CD4-positive, alpha-beta T cell treated with Interleukin-1 beta for 1 hour (primary cell): ENCODE results near the gene RETREG3.

ENCODE experiments used
- DNase-seq, 2 donors: peaks; one replicate each; pipeline ENCODE4 v3.0.0-alpha.2; 2020 to 2022

RETREG3 gene

GRCh38 chr17:42612013-42612412 is 2.8 kb upstream of the RETREG3 start:
- no peak for DNase-seq

DNA sequence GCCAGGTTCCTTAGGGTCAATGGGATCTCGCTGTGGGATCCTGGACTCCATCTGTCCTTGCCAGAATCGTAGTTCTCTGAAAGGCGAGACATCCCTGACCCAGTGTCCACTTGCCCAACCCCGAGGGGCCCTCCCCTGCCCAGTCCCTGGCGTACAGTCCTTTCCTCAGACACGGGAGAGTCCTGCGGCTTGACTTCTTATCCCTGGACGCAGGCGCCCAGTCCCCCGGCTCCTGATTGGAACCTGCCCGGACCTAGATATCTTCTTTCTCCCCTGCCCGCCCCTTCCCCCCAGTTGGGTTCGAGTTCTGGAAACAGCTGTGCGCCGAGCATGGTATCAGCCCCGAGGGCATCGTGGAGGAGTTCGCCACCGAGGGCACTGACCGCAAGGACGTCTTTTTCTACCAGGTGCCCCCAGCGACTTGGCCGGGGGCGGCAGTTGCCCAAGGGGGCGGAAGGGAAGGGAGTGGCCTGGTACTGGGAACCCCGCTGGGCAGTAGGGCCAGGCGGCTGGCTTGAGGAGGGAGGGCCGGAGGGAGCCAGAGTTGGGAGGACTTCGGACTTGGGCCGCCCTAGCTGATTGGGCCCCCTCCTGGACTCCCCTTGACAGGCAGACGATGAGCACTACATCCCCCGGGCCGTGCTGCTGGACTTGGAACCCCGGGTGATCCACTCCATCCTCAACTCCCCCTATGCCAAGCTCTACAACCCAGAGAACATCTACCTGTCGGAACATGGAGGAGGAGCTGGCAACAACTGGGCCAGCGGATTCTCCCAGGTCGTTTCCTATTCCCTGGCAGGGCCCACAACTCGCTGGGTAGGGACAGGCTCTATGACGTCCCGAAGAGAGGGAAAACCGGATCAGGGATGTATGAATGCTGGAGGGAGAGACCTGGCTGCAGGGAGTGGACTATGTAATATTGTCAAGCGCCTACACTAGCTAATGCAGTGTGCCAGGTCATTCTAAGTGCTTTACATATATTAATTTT is 934 bp upstream of the RETREG3 start:
- DNase-seq: peak; percentile 1 to 8

- peak; percentile 5 to 24 for DNase-seq
Measured at GRCh38 chr17:42608305-42609181, 631 bp downstream of the RETREG3 start.

GRCh38 chr17:42607769-42608168 is 1.4 kb downstream of the RETREG3 start:
- DNase-seq: no peak

- no peak for DNase-seq
Measured at GRCh38 chr17:42603318-42603717, 5.9 kb downstream of the RETREG3 start.

GRCh38 chr17:42598905-42599304 is 10.3 kb downstream of the RETREG3 start:
- DNase-seq: no peak

DNA sequence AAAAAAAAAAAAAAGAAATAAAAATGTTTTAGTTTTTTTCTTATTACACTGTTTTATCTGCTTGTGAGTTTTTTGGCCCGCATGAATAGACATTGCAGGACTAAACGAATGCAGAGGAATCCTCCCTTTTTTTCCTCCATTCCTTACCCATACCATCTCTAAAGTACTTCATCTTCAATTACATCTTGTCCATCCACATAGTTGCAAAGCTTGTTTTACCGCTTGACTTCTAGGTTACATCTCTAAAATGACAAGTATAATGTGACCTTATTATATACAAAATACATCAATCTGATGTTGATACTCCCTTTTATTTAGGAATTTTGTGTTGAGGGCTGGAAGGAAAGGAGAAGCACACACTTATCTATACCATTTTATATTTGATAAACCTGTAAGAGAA is 12.8 kb downstream of the RETREG3 start:
- DNase-seq: no peak

DNA sequence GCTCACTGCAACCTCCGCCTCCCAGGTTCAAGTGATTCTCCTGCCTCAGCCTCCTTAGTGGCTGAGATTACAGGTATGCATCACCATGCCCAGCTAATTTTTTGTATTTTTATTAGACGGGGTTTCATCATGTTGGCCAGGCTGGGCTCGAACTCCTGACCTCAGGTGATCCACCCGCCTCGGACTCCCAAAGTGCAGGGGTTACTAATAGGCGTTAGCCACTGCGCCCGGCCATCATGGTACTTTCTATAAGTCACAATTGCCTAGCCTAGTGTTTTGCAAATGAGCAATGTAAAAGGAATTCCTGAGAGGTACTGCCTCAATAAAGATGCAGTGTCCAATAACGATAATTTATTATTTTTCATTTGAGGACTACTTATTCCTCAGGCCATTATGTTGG is 17.8 kb downstream of the RETREG3 start:
- DNase-seq: no peak

- DNase-seq: no peak
Measured at GRCh38 chr17:42590886-42591285, 18.3 kb downstream of the RETREG3 start.

- DNase-seq: no peak
Measured at GRCh38 chr17:42586514-42587230, 22.5 kb downstream of the RETREG3 start.

- DNase-seq: no peak
Measured at GRCh38 chr17:42585353-42585752, 23.8 kb downstream of the RETREG3 start.

DNA sequence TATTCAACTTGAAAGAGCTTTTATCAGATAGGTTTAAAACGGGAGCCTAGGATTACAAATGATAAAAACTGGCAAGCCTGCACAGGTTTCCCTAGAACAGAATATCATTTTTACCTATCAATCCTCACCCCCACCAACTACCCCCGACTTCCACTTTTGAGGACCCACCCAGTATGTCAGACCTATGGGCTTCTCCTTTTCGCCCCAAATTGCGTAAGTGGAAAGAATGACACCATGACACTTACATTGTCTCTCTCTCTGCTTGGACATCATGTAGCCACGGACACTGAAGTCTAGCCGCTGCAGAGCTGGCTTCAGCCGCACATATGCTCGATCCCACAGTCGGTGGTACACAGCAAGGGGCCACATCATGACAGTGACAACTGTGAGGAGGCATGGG is 24.3 kb downstream of the RETREG3 start:
- DNase-seq: no peak

- DNase-seq: no peak
Measured at GRCh38 chr17:42581744-42582270, 27.4 kb downstream of the RETREG3 start.

- no peak for DNase-seq
Measured at GRCh38 chr17:42579794-42580551, 29.2 kb downstream of the RETREG3 start.

DNA sequence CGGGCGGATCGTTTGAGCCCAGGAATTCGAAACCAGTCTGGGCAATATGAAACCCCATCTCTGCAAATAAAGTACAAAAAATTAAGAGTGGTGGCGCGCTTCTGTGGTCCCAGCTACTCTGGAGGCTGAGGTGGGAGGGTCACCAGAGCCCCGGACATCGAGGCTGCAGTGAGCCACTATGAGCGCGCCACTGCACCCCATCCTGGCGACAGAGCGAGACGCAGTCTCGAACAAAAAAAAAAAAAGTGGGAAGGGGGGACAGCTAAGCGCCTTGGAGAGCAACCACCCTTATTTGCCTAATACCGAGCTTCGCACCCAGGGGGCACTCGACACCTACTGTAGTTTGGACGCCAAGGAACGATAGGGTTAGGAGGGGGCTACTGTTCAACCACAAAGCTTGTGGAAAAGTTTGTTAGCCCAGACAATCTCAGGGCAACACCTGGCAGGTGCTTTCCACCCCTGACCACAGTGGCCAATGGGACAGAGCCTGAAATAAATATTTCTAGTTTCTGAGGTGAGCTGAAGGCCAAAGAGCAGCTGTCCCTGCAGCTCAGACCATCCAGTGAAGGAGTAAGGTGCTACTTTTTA is 30.8 kb downstream of the RETREG3 start:
- DNase-seq: peak; percentile 72 to 73

DNA sequence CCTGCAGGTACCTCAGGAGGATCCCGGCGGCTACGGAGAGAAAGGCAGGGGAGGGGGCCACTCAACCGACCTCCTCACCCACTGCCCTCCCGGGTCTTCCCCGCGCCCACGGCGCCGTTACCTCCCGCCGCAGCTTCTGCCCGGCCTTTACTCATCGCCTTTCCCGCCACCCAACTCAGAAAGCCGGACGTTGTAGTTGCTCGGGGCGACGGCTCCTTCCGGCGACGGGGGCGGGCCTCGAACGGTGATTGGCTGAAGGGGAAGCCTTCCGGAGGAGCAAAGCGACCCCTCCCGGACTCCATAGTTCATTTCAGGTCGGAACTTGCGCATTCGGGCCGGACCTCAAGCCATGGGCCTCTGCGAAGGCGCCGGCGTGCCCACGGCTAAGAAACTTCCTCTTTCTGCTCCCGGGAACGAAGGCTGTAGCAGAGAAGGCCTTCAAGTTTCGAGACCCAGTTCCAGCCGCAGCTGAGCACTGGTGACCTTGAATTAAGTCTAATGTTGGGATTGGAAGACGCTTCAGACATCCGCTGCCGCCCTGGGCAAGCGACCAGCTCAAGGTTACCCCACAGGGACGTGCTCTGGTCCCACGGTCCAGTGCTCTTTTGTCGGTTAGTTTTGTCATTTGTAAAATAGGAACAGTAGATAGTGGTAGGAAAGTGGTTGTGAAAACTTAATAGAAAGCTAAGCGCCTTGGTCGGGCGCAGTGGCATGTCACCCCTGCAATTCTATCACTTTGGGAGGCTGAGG is 31.5 kb downstream of the RETREG3 start, which contains the start of gene PSMC3IP:
Gene PSMC3IP (minus strand): TSS at position 198 of the 750 bp plus-strand sequence. CDS start 43 bp downstream, at position 155.
- DNase-seq: peak; percentile 91 to 93

- no peak for DNase-seq
Measured at GRCh38 chr17:42577140-42577531, 32.0 kb downstream of the RETREG3 start.

- no peak for DNase-seq
Measured at GRCh38 chr17:42574463-42574862, 34.7 kb downstream of the RETREG3 start.

DNA sequence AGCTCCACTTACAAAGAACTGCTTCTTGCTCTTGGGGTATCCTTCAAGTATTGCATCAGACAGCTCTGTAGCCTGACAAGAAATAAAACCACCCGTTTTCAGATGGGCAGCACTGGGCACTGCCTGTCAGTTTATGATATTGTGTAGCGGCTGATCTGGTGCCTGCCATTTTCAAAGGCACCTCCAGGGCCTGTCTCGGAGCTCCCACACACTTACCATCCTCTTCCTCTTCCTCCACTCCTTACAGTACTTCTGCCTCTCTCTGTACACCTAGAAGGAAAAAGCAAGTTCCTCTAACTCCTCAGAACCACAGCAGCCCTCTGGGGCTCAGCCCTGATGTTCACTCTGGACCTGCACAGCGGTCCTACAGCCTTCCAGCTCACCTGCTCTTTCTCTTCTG is 36.1 kb downstream of the RETREG3 start:
- DNase-seq: no peak

DNA sequence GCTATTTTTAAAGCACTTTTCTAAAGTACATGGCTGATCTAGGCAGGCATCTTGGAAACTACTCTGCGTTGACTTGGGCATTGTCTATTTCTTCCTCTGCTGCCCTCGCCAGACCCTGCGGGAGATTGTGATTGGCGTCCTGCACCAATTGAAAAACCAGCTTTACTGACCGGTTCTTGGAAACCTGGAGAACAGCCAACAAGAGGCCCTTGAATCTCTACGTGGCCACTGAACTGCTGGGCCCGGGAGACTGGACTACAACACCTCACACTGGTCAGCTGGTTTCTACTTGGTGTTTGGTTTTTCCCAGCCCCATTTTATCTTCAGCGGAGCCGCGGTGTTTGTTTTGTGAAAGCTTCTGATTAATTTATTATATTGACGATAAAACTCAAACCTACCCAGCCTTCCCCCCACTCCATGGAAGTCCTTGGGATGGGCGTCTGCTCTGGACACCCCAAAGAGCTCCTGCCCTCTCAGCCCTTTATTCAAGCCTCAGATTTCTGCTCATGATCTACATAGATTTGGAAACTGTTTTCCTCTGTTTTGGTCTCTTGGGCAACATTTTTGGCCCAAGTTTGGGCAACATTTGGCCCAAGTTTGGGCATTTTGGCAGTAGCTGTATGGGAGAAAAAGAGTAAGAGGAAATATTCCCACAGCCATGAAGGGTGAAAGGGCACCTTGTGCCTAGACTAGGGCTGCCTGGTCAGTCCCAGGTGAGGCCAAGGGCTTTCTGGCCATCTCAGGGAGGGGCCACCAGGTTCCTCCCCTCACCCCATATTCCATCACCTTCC is 37.5 kb downstream of the RETREG3 start:
- DNase-seq: no peak
